AG09309 (cell line): ENCODE results near the gene ELF1.
A peak's percentile ranks its signal among the peaks of the same experiment; 100 is the strongest.

ENCODE experiments used
- DNase-seq: peaks from one replicate; pipeline ENCODE4 v3.0.0-alpha.2; 2010; ENCODE audit warnings: low read depth
- H3K4me3 ChIP-seq: 2 replicates; pipeline ENCODE4 v1.5.1; 2011; ENCODE audit warnings: mild to moderate bottlenecking, low read depth, low read length, moderate library complexity; ENCODE audit not compliant: control insufficient read depth
- CTCF ChIP-seq: IDR thresholded peaks from 2 replicates; pipeline ENCODE4 v1.5.1; 2011; ENCODE audit warnings: mild to moderate bottlenecking, low read depth, low read length, inconsistent platforms; ENCODE audit not compliant: insufficient read depth, control insufficient read depth; ENCODE audit errors: missing control alignments

The ELF1 gene

GRCh38 chr13:41017159-41017558 is 2.0 kb downstream of the ELF1 start:
- H3K4me3 ChIP-seq: no peak overlapping the region
- TF ChIP-seq CTCF: no peak
- no peak for DNase-seq

GRCh38 chr13:41015920-41016319 is 3.2 kb downstream of the ELF1 start:
- no peak overlapping the region for H3K4me3 ChIP-seq
- no peak for DNase-seq
- no peak for TF ChIP-seq CTCF

DNA sequence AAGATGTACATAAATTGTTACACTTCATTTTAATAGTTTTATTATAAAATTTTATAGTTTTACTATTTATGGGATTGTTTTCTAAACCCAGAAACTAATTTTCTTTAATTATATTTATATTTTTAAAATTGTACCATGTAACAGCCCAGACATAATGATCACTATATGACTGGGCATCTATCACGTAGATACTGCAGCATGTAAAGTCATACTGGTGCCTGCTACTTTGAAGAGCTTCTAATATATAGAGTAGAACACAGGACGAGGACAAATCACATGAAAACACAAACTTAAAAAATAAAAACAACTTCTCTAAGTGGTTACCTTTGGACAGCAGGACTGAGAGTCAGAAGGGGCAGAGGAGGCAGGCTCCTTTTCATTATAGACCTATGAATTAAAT is 5.3 kb downstream of the ELF1 start:
- TF ChIP-seq CTCF: no peak
- DNase-seq: no peak
- H3K4me3 ChIP-seq: no peak overlapping the region

DNA sequence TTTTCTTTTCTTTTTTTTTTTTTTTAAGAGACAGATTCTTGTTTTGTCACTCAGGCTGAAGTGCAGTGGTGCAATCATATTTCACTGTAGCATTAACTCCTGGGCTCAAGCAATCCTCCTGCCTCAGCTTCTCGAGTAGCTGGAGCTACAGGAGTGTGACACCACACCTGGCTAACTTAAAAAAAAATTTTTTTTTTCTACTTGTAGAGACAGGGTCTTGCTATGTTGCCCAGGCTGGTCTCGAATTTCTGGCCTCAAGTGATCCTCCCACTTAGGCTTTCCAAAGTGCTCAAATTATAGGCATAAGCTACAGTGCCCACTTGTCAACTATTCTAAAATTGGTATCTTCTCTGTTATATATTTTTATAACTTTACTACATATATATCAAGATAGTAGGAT is 6.6 kb downstream of the ELF1 start:
- no peak for TF ChIP-seq CTCF
- DNase-seq: no peak
- no peak overlapping the region for H3K4me3 ChIP-seq

DNA sequence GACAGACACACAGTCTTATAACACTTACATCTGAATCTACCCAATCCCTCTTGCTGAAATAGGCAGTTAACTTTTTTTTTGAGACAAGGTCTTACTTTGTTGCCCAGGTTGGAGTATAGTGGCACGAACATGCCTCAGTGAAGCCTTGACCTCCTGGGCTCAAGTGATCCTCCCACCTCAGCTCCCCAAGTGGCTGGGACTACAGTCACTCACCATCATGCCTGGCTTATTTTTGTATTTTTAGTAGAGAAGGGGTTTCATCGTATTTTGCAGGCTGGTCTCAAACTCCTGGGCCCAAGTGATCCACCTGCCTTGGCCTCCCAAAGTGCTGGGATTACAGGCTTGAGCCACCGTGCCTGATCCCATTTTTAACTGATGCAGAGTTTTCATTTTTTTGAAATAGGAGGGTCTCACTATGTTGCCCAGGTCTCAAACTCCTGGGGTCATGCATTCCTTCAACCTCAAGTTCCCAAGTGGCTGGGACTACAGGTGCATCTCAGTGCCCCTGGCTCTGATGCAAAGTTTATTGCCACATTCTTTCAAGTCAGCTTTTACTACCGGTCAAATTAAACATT is 7.6 kb downstream of the ELF1 start:
- no peak for DNase-seq
- H3K4me3 ChIP-seq: no peak overlapping the region
- TF ChIP-seq CTCF: no peak

- DNase-seq: peak; percentile 42
Measured at GRCh38 chr13:41008349-41008980, 10.7 kb downstream of the ELF1 start.

More at GRCh38 chr13:41008349-41008980, 10.7 kb downstream of the ELF1 start:
- no peak for TF ChIP-seq CTCF
- H3K4me3 ChIP-seq: no peak overlapping the region
